Heart right ventricle (tissue), 16 donors: ENCODE measurements around the gene WDR47. TPM values are rescaled to one million over a fixed set of nuclear protein-coding genes. Genes with fewer than 3 reads are reported as not detected.

Experiments used
- ATAC-seq, 8 donors: fragments of 200-7000 bp; cut with Tn5 transposase; one replicate each; pipeline ENCODE4 v1.9.1; 2020; ENCODE audit warnings: mild to moderate bottlenecking in 8 of 8, moderate library complexity in 8 of 8, moderate number of reproducible peaks in 1 of 8
- DNase-seq, 2 donors: peaks; one replicate each; pipeline ENCODE4 v3.0.0-alpha.2; 2020
- H3K27ac ChIP-seq, 10 donors: fragments of 200-600 bp; sonication (generic) in 2 of 10; one replicate each; pipeline versions ENCODE4 v1.5.0 to v1.8.0; 2020 to 2022; ENCODE audit warnings: mild to moderate bottlenecking in 3 of 10
- H3K27me3 ChIP-seq, 7 donors: fragments of 200-600 bp; one replicate each; pipeline ENCODE4 v1.8.0; 2021 to 2022; ENCODE audit warnings: mild to moderate bottlenecking in 2 of 7
- H3K36me3 ChIP-seq, 9 donors: fragments of 200-600 bp; sonication (generic) in 1 of 9; one replicate each; pipeline versions ENCODE4 v1.5.0 to v1.8.0; 2020 to 2022; ENCODE audit warnings: mild to moderate bottlenecking in 2 of 9
- H3K4me1 ChIP-seq, 9 donors: fragments of 200-600 bp; sonication (generic) in 1 of 9; one replicate each; pipeline versions ENCODE4 v1.5.0 to v1.8.0; 2020 to 2022; ENCODE audit warnings: mild to moderate bottlenecking in 4 of 9
- H3K4me3 ChIP-seq, 10 donors: fragments of 200-600 bp; sonication (generic) in 2 of 10; one replicate each; pipeline versions ENCODE4 v1.5.0 to v1.8.0; 2020 to 2022; ENCODE audit warnings: mild to moderate bottlenecking in 7 of 10, moderate library complexity in 2 of 10
- H3K9me3 ChIP-seq, 11 donors: fragments of 200-600 bp in 10 of 11; sonication (generic) in 2 of 11; one replicate each; pipeline versions ENCODE4 v1.5.0 to v1.8.0; 2013 to 2022; ENCODE audit warnings: mild to moderate bottlenecking in 2 of 11, control low read depth in 1 of 11, moderate library complexity in 1 of 11
- WGBS, 2 donors: extraction: QIAGEN DNeasy Blood & Tissue Kit; methylation state at CpG; one replicate each; pipeline ENCODE4 v1.1.7; 2013; ENCODE audit warnings: inconsistent platforms in 1 of 2; 5-methylcytosine and 5-hydroxymethylcytosine counted together
- intact Hi-C, 10 donors: fragments of 100-400 bp; cut with DNase I; formaldehyde crosslinking; loops; one replicate each; pipeline versions ENCODE4 v1.11.1 to v1.14.2; 2022
- polyA plus RNA-seq, 2 donors: library from polyadenylated mRNA; stranded (reverse); fragments of 200-250 nt; gene quantifications; one replicate each; pipeline ENCODE4 v1.2.3, GENCODE V29; 2013
- total RNA-seq, 10 donors: library from RNA; stranded (reverse); fragmentation: NEBNext Ultra II Directional in 3 of 10; extraction: Animal tissue kit (Norgen Biotek cat#: 25700) in 3 of 10; gene quantifications; one replicate each; pipeline versions ENCODE4 v1.2.1 to v1.2.4, GENCODE V29; 2021 to 2023
- TF ChIP-seq, protein P1 (sequence below), 9 donors: fragments of 200-600 bp; sonication (generic) in 2 of 9; IDR thresholded peaks; one replicate each; pipeline versions ENCODE4 v1.5.0 to v1.8.0; 2021 to 2022; ENCODE audit warnings: antibody characterized with exemption in 9 of 9, mild to moderate bottlenecking in 5 of 9, moderate library complexity in 1 of 9
- donor health status: Arrhythmogenic right ventricular cardiomyopathy.
- donor health status: ischemic (EF 13 %, LVEDD 7.1; RV severe dilation, severe dysfunction).
- donor health status: healthy with polysubstance abuse.
- donor health status: DM: no; HTN: yes; CAD: no.
- donor health status: DM: no; HTN: no; CAD: no.
- donor health status: ischemic (EF 25% LVEDD 6.9; RV normal size, moderate dysfunction).
- donor health status: ischemic (EF 25% LVEDD 5.7; RV mildly dilated, moderate dysfunction).
- donor health status: healthy.
- donor health status: DM: yes; HTN: yes; CAD: no.
- donor health status: Ischemic cardiomyopathy.
- donor health status: ischemic (EF 35%, LVEDD 5.7; RV mildly dilated, moderate dysfunction).
- donor health status: nonischemic (EF 11% LVEDD 7.7; RV severe dilation, severe dysfunction).
- donor health status: DM: yes; HTN: yes; CAD: no.
- donor health status: PGD.
- donor health status: ischemic (EF 29% LVEDD 5.4; RV normal size, mild dysfunction).
- donor health status: nonischemic (EF 23%, LVEDD 6.1; RV moderate dilation, normal function).

The WDR47 gene
- total and polyA plus RNA-seq, 12 donors, result 3.5 to 20.6 (median 14.0) TPM

DNA sequence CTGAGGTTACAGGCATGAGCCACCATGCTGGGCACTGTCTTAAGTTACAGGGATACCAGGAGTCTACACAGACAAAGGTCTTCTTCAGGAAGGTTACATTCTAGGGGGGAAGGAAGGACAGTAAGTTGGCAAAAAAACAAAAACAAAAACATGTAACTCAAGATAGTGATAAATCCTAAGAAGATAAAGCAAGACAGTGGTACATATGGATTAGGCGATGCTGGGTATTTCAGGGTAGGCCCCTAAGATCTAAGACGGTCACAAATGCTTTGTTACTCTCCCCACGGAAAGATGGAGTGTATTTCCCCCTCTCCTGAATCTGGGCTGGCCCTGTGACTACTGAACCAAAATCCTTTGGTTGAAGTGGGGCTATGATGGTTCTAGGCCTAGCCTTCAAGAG is 86.8 kb downstream of the WDR47 start:
- Histone ChIP-seq H3K36me3 (peaks cover 0 to 44% (median 0%) of the 10 kb centered on the region in 9 donors), H3K4me1 (peaks cover 0 to 13% (median 4%) of the 10 kb centered on the region in 9 donors), H3K27me3 (no peaks in the 10 kb centered on the region), H3K27ac (no peak overlapping the region), H3K9me3 (no peaks in the 10 kb centered on the region), H3K4me3 (no peak overlapping the region)
- WGBS, 2 donors, result 95 to 97% methylated on average over 3 of the region's 3 CpGs
- intact Hi-C loops, result no loop called here
- ATAC-seq, result no peak
- TF ChIP-seq, protein P1, sequence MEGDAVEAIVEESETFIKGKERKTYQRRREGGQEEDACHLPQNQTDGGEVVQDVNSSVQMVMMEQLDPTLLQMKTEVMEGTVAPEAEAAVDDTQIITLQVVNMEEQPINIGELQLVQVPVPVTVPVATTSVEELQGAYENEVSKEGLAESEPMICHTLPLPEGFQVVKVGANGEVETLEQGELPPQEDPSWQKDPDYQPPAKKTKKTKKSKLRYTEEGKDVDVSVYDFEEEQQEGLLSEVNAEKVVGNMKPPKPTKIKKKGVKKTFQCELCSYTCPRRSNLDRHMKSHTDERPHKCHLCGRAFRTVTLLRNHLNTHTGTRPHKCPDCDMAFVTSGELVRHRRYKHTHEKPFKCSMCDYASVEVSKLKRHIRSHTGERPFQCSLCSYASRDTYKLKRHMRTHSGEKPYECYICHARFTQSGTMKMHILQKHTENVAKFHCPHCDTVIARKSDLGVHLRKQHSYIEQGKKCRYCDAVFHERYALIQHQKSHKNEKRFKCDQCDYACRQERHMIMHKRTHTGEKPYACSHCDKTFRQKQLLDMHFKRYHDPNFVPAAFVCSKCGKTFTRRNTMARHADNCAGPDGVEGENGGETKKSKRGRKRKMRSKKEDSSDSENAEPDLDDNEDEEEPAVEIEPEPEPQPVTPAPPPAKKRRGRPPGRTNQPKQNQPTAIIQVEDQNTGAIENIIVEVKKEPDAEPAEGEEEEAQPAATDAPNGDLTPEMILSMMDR (IDR thresholded peaks at IDR 0.05), result no peak
- no peak for DNase-seq

DNA sequence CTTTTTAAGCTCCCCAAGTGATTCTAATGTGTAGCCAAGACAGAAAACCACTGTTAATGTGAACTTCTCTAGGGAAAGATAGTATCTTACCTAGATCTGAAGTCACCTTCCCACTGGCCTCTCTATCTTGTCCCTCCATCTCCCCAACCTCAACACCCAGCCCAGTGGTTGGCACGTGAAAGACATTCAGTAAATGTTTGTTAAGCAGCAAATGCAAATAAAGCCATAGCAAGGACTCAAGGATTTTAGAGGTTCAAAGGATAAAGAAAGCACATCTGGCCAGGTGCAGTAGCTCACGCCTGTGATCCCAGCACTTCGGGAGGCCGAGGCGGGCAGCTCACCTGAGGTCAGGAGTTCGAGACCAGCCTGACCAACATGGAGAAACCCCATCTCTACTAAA is 88.5 kb downstream of the WDR47 start:
- Histone ChIP-seq H3K27ac (no peak overlapping the region), H3K4me1 (peaks cover 0 to 14% (median 5%) of the 10 kb centered on the region in 9 donors), H3K27me3 (no peaks in the 10 kb centered on the region), H3K9me3 (no peaks in the 10 kb centered on the region), H3K4me3 (no peak overlapping the region), H3K36me3 (peaks cover 0 to 29% (median 0%) of the 10 kb centered on the region in 9 donors)
- intact Hi-C loops, result no loop called here
- TF ChIP-seq, protein P1 (IDR thresholded peaks at IDR 0.05), result no peak
- DNase-seq (no peak), ATAC-seq (no peak)
- WGBS, 2 donors, result 96 to 98% methylated on average over 6 of the region's 6 CpGs

- WGBS, 2 donors, result 97% methylated on average over 3 of the region's 3 CpGs
Observed at GRCh38 chr1:108951242-108951641, 90.7 kb downstream of the WDR47 start.

DNA sequence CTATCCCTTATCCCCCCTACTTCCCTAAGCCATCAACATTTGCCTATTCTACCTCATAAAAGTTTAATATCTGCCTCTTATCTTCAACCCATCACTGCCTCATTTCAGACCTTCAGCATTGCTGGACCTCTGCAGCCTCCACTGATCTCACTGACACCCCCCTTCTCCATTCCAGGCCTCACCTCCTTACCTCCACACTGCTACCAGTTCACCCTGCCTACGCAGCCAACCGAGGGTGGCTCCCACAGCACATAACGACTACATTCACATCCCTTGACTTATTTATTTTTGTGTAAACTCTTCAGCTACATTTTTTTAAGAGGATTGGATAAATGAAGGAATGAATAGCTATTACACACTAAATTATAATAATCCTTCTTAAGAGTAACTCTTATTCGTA is 92.9 kb downstream of the WDR47 start:
- WGBS, 2 donors, result 90 to 92% methylated on average over 4 of the region's 4 CpGs
- intact Hi-C loops, result loop anchor here in 1 of 10 donors (5.0 kb wide), 1 partner anchor 163 kb away; the partner anchor contains the start of gene ELAPOR1
- no peak for DNase-seq
- ATAC-seq, result no peak
- Histone ChIP-seq H3K9me3 (no peaks in the 10 kb centered on the region), H3K36me3 (peaks cover 0 to 45% (median 22%) of the 10 kb centered on the region in 9 donors), H3K4me3 (no peak overlapping the region), H3K4me1 (peaks cover 0 to 17% (median 13%) of the 10 kb centered on the region in 9 donors), H3K27ac (no peak overlapping the region), H3K27me3 (no peaks in the 10 kb centered on the region)
- TF ChIP-seq, protein P1 (IDR thresholded peaks at IDR 0.05), result no peak

More at GRCh38 chr1:108951242-108951641, 90.7 kb downstream of the WDR47 start:
- Histone ChIP-seq H3K4me1 (peaks cover 0 to 17% (median 13%) of the 10 kb centered on the region in 9 donors), H3K27ac (no peak overlapping the region), H3K36me3 (peaks cover 0 to 43% (median 10%) of the 10 kb centered on the region in 9 donors), H3K27me3 (no peaks in the 10 kb centered on the region), H3K4me3 (no peak overlapping the region), H3K9me3 (no peaks in the 10 kb centered on the region)
- no peak for ATAC-seq
- TF ChIP-seq, protein P1 (IDR thresholded peaks at IDR 0.05), result no peak
- intact Hi-C loops, result no loop called here
- DNase-seq, result no peak
